Effector memory CD4-positive, alpha-beta T cell (primary cell): ENCODE data around the gene AGT.

Experiments used
- DNase-seq, 3 donors: peaks; one replicate each; pipeline ENCODE4 v3.0.0-alpha.2; 2020
- H3K27ac ChIP-seq: 2 replicates; pipeline ENCODE4 v1.7.0; 2013; ENCODE audit warnings: mild to moderate bottlenecking, low read length, moderate library complexity; ENCODE audit not compliant: insufficient read depth, poor library complexity, severe bottlenecking
- H3K27me3 ChIP-seq: replicated peaks from 2 replicates; pipeline ENCODE4 v1.7.0; 2013; ENCODE audit warnings: mild to moderate bottlenecking, low read length; ENCODE audit not compliant: insufficient read depth, control insufficient read depth, poor library complexity, severe bottlenecking
- H3K36me3 ChIP-seq: 2 replicates; pipeline ENCODE4 v1.7.0; 2013; ENCODE audit warnings: mild to moderate bottlenecking, low read length, moderate library complexity; ENCODE audit not compliant: control insufficient read depth, insufficient read depth
- H3K4me1 ChIP-seq: 2 replicates; pipeline ENCODE4 v1.7.0; 2013; ENCODE audit warnings: low read length, mild to moderate bottlenecking; ENCODE audit not compliant: control insufficient read depth, insufficient read depth, poor library complexity, severe bottlenecking
- H3K4me3 ChIP-seq: 2 replicates; pipeline ENCODE4 v1.7.0; 2013; ENCODE audit warnings: low read length, low read depth, mild to moderate bottlenecking; ENCODE audit not compliant: insufficient read depth, poor library complexity, severe bottlenecking
- H3K9me3 ChIP-seq: 2 replicates; pipeline ENCODE4 v1.7.0; 2013; ENCODE audit warnings: mild to moderate bottlenecking, low read length, moderate library complexity; ENCODE audit not compliant: control insufficient read depth

Gene AGT

GRCh38 chr1:230752407-230752806, 38.5 kb upstream of the AGT start:
- Histone ChIP-seq H3K27me3 (no peaks in the 10 kb centered on the region), H3K4me1 (no peaks in the 10 kb centered on the region), H3K4me3 (no peak overlapping the region), H3K27ac (no peak overlapping the region), H3K36me3 (no peaks in the 10 kb centered on the region), H3K9me3 (no peaks in the 10 kb centered on the region)
- DNase-seq: no peak

- Histone ChIP-seq H3K9me3 (no peaks in the 10 kb centered on the region), H3K4me1 (no peaks in the 10 kb centered on the region), H3K36me3 (no peaks in the 10 kb centered on the region), H3K27me3 (no peaks in the 10 kb centered on the region), H3K27ac (no peak overlapping the region), H3K4me3 (no peak overlapping the region)
- no peak for DNase-seq
Observed at GRCh38 chr1:230750986-230751625, 37.2 kb upstream of the AGT start.

GRCh38 chr1:230750576-230750975, 36.7 kb upstream of the AGT start:
- Histone ChIP-seq H3K27ac (no peak overlapping the region), H3K36me3 (no peaks in the 10 kb centered on the region), H3K4me3 (no peak overlapping the region), H3K4me1 (no peaks in the 10 kb centered on the region), H3K9me3 (no peaks in the 10 kb centered on the region), H3K27me3 (no peaks in the 10 kb centered on the region)
- DNase-seq: no peak

- no peak overlapping the region for H3K27ac ChIP-seq
- no peaks in the 10 kb centered on the region for H3K36me3 ChIP-seq
- no peaks in the 10 kb centered on the region for H3K27me3 ChIP-seq
- H3K4me1 ChIP-seq: no peaks in the 10 kb centered on the region
- H3K4me3 ChIP-seq: no peak overlapping the region
- no peaks in the 10 kb centered on the region for H3K9me3 ChIP-seq
- DNase-seq: no peak
Observed at GRCh38 chr1:230749635-230750034, 35.7 kb upstream of the AGT start.

- Histone ChIP-seq H3K27ac (no peak overlapping the region), H3K4me3 (no peak overlapping the region), H3K9me3 (no peaks in the 10 kb centered on the region), H3K36me3 (no peaks in the 10 kb centered on the region), H3K27me3 (no peaks in the 10 kb centered on the region), H3K4me1 (no peaks in the 10 kb centered on the region)
- DNase-seq: no peak
Observed at GRCh38 chr1:230749150-230749549, 35.2 kb upstream of the AGT start.

- Histone ChIP-seq H3K27me3 (no peaks in the 10 kb centered on the region), H3K9me3 (no peaks in the 10 kb centered on the region), H3K4me3 (no peak overlapping the region), H3K27ac (no peak overlapping the region), H3K4me1 (no peaks in the 10 kb centered on the region), H3K36me3 (no peaks in the 10 kb centered on the region)
- DNase-seq: no peak
Observed at GRCh38 chr1:230747890-230748800, 34.2 kb upstream of the AGT start.

- Histone ChIP-seq H3K4me1 (no peaks in the 10 kb centered on the region), H3K27ac (no peak within 1 kb of the TSS), H3K9me3 (no peaks in the 10 kb centered on the region), H3K36me3 (no peaks in the 10 kb centered on the region), H3K27me3 (no peaks in the 10 kb centered on the region), H3K4me3 (no peak within 1 kb of the TSS)
- no peak for DNase-seq
Observed at GRCh38 chr1:230747127-230747730, 33.3 kb upstream of the AGT start, which contains the start of gene CAPN9. TSS of gene CAPN9 (plus strand) at chr1:230747388. CDS start at chr1:230747497, 109 bp downstream.

- Histone ChIP-seq H3K4me1 (no peaks in the 10 kb centered on the region), H3K4me3 (no peak overlapping the region), H3K9me3 (no peaks in the 10 kb centered on the region), H3K36me3 (no peaks in the 10 kb centered on the region), H3K27ac (no peak overlapping the region), H3K27me3 (no peaks in the 10 kb centered on the region)
- DNase-seq: no peak
Observed at GRCh38 chr1:230746617-230747016, 32.7 kb upstream of the AGT start.

GRCh38 chr1:230745071-230745470, 31.1 kb upstream of the AGT start:
- no peak overlapping the region for H3K27ac ChIP-seq
- H3K4me3 ChIP-seq: no peak overlapping the region
- no peak for DNase-seq
- no peaks in the 10 kb centered on the region for H3K4me1 ChIP-seq
- no peaks in the 10 kb centered on the region for H3K27me3 ChIP-seq
- H3K36me3 ChIP-seq: no peaks in the 10 kb centered on the region
- H3K9me3 ChIP-seq: no peaks in the 10 kb centered on the region

GRCh38 chr1:230744382-230744781, 30.5 kb upstream of the AGT start:
- no peak overlapping the region for H3K27ac ChIP-seq
- no peaks in the 10 kb centered on the region for H3K9me3 ChIP-seq
- H3K36me3 ChIP-seq: no peaks in the 10 kb centered on the region
- no peak for DNase-seq
- no peaks in the 10 kb centered on the region for H3K27me3 ChIP-seq
- H3K4me3 ChIP-seq: no peak overlapping the region
- no peaks in the 10 kb centered on the region for H3K4me1 ChIP-seq
